Measurements from ENCODE around the gene COL9A2.

- TF ChIP-seq POLR2A (IDR thresholded peaks at IDR 0.05) (no peak), CTCF (IDR thresholded peaks at IDR 0.05) (no peak)
These were observed 11.2 kb downstream of the COL9A2 start for GRCh38 chr1:40305871-40306270.
